Measurements from ENCODE around the gene ATG2A. TPM values are rescaled to one million over a fixed set of nuclear protein-coding genes. Genes with fewer than 3 reads are reported as not detected.

ATG2A gene
- total and polyA plus RNA-seq, 8 donors, result 12.2 to 77.6 (median 26.6) TPM

- intact Hi-C loops (cut with DNase I; ENCODE audit: low total_unique reads), result no loop called here
- DNase-seq, result peak in 1 of 2 donors; percentile 37
- no peak for TF ChIP-seq EP300 (IDR thresholded peaks at IDR 0.05)
- TF ChIP-seq POLR2A (IDR thresholded peaks at IDR 0.05), result no peak
- no peak for TF ChIP-seq POLR2AphosphoS5 (IDR thresholded peaks at IDR 0.05)
- no peak for TF ChIP-seq CTCF (IDR thresholded peaks at IDR 0.05)
- Histone ChIP-seq H3K4me1 (peaks cover 67 to 97% (median 75%) of the 10 kb centered on the region in 4 donors), H3K4me3 (peak overlapping the region in 1 of 4 donors; percentile 23), H3K27me3 (no peaks in the 10 kb centered on the region), H3K36me3 (peaks cover 21 to 28% (median 24%) of the 10 kb centered on the region in 4 donors), H3K9me3 (no peaks in the 10 kb centered on the region), H3K27ac (peak overlapping the region; percentile 46 to 94 (median 92))
- 47 to 65% (median 60%) methylated on average over 9 of the region's 9 CpGs for WGBS, 5 donors
These were observed 54.0 kb downstream of the ATG2A start for GRCh38 chr11:64862987-64863390.

- peak overlapping the region in 4 of 5 donors; percentile 86 to 94 (median 92) for H3K27ac ChIP-seq
- DNase-seq, result no peak
- no peaks in the 10 kb centered on the region for H3K27me3 ChIP-seq
- H3K9me3 ChIP-seq, result no peaks in the 10 kb centered on the region
- 69 to 90% (median 81%) methylated on average over 6 of the region's 6 CpGs for WGBS, 5 donors
- intact Hi-C loops (cut with DNase I; ENCODE audit: low total_unique reads), result no loop called here
- no peak for TF ChIP-seq EP300 (IDR thresholded peaks at IDR 0.05)
- no peak for TF ChIP-seq POLR2A (IDR thresholded peaks at IDR 0.05)
- no peak for TF ChIP-seq POLR2AphosphoS5 (IDR thresholded peaks at IDR 0.05)
- TF ChIP-seq CTCF (IDR thresholded peaks at IDR 0.05), result no peak
- H3K4me3 ChIP-seq, result no peak overlapping the region
- peaks cover 21 to 30% (median 25%) of the 10 kb centered on the region in 4 donors for H3K36me3 ChIP-seq
- peaks cover 79 to 98% (median 80%) of the 10 kb centered on the region in 4 donors for H3K4me1 ChIP-seq
These were observed 55.6 kb downstream of the ATG2A start for GRCh38 chr11:64861227-64861975.

- H3K4me1 ChIP-seq, result peaks cover 81 to 98% (median 84%) of the 10 kb centered on the region in 4 donors
- no peaks in the 10 kb centered on the region for H3K27me3 ChIP-seq
- 80 to 91% (median 86%) methylated on average over 31 to 33 of the region's 33 CpGs for WGBS, 5 donors
- H3K27ac ChIP-seq, result peak overlapping the region; percentile 9 to 94 (median 92)
- intact Hi-C loops (cut with DNase I; ENCODE audit: low total_unique reads), result no loop called here
- H3K4me3 ChIP-seq, result no peak overlapping the region
- H3K9me3 ChIP-seq, result no peaks in the 10 kb centered on the region
- H3K36me3 ChIP-seq, result peaks cover 21 to 33% (median 28%) of the 10 kb centered on the region in 4 donors
- DNase-seq, result no peak
- TF ChIP-seq EP300 (IDR thresholded peaks at IDR 0.05), result no peak
- TF ChIP-seq POLR2AphosphoS5 (IDR thresholded peaks at IDR 0.05), result peak in 1 of 3 donors; percentile 31
These were observed 57.2 kb downstream of the ATG2A start for GRCh38 chr11:64859542-64860414.

GRCh38 chr11:64858467-64859263 lies 58.3 kb downstream of the ATG2A start:
- WGBS, 5 donors, result 55 to 72% (median 72%) methylated on average over 15 to 19 of the region's 19 CpGs
- Histone ChIP-seq H3K36me3 (peaks cover 31 to 44% (median 39%) of the 10 kb centered on the region in 4 donors), H3K4me3 (peak overlapping the region in 1 of 4 donors; percentile 7), H3K27ac (peak overlapping the region; percentile 9 to 94 (median 92)), H3K27me3 (no peaks in the 10 kb centered on the region), H3K9me3 (no peaks in the 10 kb centered on the region), H3K4me1 (peaks cover 81 to 98% (median 84%) of the 10 kb centered on the region in 4 donors)
- TF ChIP-seq EP300 (IDR thresholded peaks at IDR 0.05) (no peak), POLR2AphosphoS5 (IDR thresholded peaks at IDR 0.05) (no peak), POLR2A (IDR thresholded peaks at IDR 0.05) (no peak), CTCF (IDR thresholded peaks at IDR 0.05) (no peak)
- intact Hi-C loops (cut with DNase I; ENCODE audit: low total_unique reads), result no loop called here
- DNase-seq, result peak in 1 of 2 donors; percentile 57

All from stomach (tissue), 9 donors.